Skin epidermis (tissue), 12 donors: ENCODE measurements around the gene SNRPA1.
"Not testable (repeated sequence)": the region's sequence is repeated elsewhere in the genome, so short reads cannot be mapped to it uniquely, and the experiment has no call there.

ENCODE experiments used
- H3K27ac ChIP-seq, 21 experiments: fragments of 200-600 bp; sonication (generic) in 11 of 21; one replicate each; pipeline ENCODE4 v1.5.0; 2020; ENCODE audit warnings: mild to moderate bottlenecking in 3 of 21, inconsistent platforms in 2 of 21, moderate library complexity in 2 of 21
- H3K4me3 ChIP-seq, 7 experiments: fragments of 200-600 bp; sonication (generic) in 2 of 7; one replicate each; pipeline ENCODE4 v1.5.0; 2020; ENCODE audit warnings: inconsistent platforms in 2 of 7, mild to moderate bottlenecking in 2 of 7, moderate library complexity in 1 of 7

Gene SNRPA1

GRCh38 chr15:101294731-101295606 is at the start of gene SNRPA1:
TSS of gene SNRPA1 (minus strand) at chr15:101295248. CDS start at chr15:101295178, 70 bp downstream.
- Histone ChIP-seq H3K4me3 (peak within 1 kb of the TSS; percentile 72 to 98 (median 85)), H3K27ac (peak within 1 kb of the TSS; percentile 80 to 98 (median 93))

- Histone ChIP-seq H3K27ac (no peak overlapping the region), H3K4me3 (no peak overlapping the region)
Measured at GRCh38 chr15:101342056-101342455, 47.0 kb upstream of the SNRPA1 start.

GRCh38 chr15:101338502-101339057 is 43.5 kb upstream of the SNRPA1 start:
- H3K4me3 ChIP-seq, result no peak overlapping the region
- H3K27ac ChIP-seq, result no peak overlapping the region

- H3K27ac ChIP-seq, result no peak overlapping the region
- no peak overlapping the region for H3K4me3 ChIP-seq
Measured at GRCh38 chr15:101337976-101338375, 42.9 kb upstream of the SNRPA1 start.

GRCh38 chr15:101333907-101334789 is 39.1 kb upstream of the SNRPA1 start:
- H3K4me3 ChIP-seq, result not testable (repeated sequence)
- H3K27ac ChIP-seq, result peak overlapping the region in 4 of 21 experiments; percentile 25 to 55 (median 36)

GRCh38 chr15:101332061-101332467 is 37.0 kb upstream of the SNRPA1 start:
- Histone ChIP-seq H3K4me3 (no peak overlapping the region), H3K27ac (no peak overlapping the region)

- Histone ChIP-seq H3K27ac (no peak overlapping the region), H3K4me3 (no peak overlapping the region)
Measured at GRCh38 chr15:101329867-101330380, 34.9 kb upstream of the SNRPA1 start.

- Histone ChIP-seq H3K27ac (no peak overlapping the region), H3K4me3 (no peak overlapping the region)
Measured at GRCh38 chr15:101329309-101329863, 34.3 kb upstream of the SNRPA1 start.

GRCh38 chr15:101328001-101328400 is 33.0 kb upstream of the SNRPA1 start:
- no peak overlapping the region for H3K4me3 ChIP-seq

GRCh38 chr15:101327147-101327740 is 32.2 kb upstream of the SNRPA1 start:
- no peak overlapping the region for H3K27ac ChIP-seq
- H3K4me3 ChIP-seq, result no peak overlapping the region

More at GRCh38 chr15:101328001-101328400, 33.0 kb upstream of the SNRPA1 start:
- no peak overlapping the region for H3K27ac ChIP-seq

GRCh38 chr15:101326462-101327146 is 31.6 kb upstream of the SNRPA1 start:
- no peak overlapping the region for H3K4me3 ChIP-seq
- no peak overlapping the region for H3K27ac ChIP-seq

GRCh38 chr15:101326026-101326315 is 30.9 kb upstream of the SNRPA1 start:
- Histone ChIP-seq H3K4me3 (no peak overlapping the region), H3K27ac (no peak overlapping the region)

GRCh38 chr15:101325263-101326025 is 30.4 kb upstream of the SNRPA1 start:
- Histone ChIP-seq H3K27ac (no peak overlapping the region), H3K4me3 (no peak overlapping the region)

GRCh38 chr15:101324524-101325177 is 29.6 kb upstream of the SNRPA1 start:
- Histone ChIP-seq H3K4me3 (no peak overlapping the region), H3K27ac (no peak overlapping the region)

GRCh38 chr15:101323793-101324523 is 28.9 kb upstream of the SNRPA1 start:
- no peak overlapping the region for H3K27ac ChIP-seq

GRCh38 chr15:101322854-101323477 is 27.9 kb upstream of the SNRPA1 start:
- Histone ChIP-seq H3K4me3 (no peak overlapping the region), H3K27ac (no peak overlapping the region)

More at GRCh38 chr15:101323793-101324523, 28.9 kb upstream of the SNRPA1 start:
- no peak overlapping the region for H3K4me3 ChIP-seq
